Endothelial cell of hepatic sinusoid (primary cell): ENCODE data around the gene CAMK2G.

Experiments
- in situ Hi-C: cut with HindIII; loops from 2 replicates; pipeline ENCODE4 v1.10.0; 2017; ENCODE audit warnings: low sequenced_read_pairs

The CAMK2G gene

DNA sequence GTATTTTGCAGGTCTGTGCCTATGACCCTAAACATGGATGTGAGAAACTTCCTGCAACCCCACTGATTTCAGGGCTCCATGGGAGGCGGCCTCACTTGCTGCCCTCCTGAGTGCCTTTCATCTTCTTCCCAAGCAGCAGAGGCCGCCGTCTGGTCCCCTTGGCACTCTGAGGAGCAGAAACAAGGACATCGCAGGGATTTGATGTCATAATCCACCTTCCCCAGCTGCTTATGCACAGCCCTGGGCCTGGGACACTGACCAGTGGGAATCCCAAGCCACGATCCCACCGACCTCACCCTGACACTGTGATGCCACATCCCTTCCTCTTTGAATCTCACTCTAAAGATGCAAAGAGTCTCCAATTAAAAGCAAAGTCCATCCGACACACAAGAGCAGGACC is 7.7 kb downstream of the CAMK2G start:
- in situ Hi-C loops = no loop called here

DNA sequence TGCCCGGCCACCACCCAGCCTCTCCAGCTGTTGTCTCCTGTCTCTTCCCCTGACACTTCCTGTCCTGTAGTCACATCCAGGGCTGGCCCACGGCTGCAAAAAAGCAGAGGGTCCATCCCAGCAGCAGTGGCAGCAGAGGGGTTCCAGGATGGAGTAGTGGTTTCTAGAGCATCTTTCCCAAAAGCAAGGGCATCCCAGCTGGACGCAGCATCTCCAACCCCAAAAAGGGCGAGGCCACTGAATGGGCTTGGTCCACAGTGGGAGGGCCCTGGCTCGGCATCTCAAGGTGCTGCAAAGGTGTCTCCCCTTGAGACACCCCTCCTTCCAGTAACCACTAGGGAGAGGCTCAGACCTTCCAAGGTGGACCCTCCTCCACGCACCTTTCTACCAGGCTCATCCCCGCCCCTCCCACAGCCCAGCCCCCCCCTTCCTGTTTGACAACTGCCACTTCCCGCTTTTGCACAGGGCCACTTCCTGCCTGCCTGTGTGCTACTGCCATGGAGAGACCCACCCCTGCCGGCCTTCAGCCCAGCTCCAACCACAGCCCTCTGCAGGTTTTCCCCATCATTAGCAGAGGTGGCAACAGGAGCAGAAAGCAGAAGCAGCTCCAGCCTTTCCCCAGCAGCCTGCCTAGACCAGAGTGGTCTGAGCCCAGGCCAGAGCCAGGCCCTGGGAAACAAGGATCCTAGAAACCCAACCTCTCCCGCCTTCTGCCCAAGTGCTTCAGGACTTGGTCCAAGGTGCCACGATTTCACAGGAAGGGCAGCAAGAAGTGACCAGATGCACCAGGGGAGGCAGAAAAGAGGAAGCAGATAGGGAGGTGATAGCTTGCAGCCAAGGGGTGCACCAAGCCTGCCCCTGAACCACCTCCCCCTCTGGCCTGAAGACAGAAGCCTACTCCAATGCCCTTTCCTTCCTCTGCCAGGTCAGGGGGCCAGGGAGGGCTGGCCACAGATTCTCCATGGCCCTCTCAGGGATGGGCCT is 8.6 kb downstream of the CAMK2G start:
- in situ Hi-C loops = no loop called here

DNA sequence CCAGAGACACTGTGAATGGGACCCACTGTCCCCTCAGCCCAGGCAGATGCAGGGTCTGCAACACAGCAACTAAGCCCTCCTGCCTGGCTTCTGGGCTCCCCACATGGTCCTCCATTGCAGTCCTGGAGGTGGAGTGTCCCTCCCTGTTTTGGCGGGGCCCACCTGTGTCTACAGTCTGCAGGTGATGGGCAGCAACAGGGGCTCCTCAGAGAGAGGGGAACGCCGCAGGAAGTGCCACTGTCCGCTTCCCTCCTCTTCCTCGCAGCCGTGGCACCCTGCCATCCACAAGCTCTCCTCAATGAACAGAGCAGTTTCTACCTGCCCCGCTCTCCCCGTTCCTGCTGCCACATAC is 9.3 kb downstream of the CAMK2G start:
- in situ Hi-C loops = no loop called here

DNA sequence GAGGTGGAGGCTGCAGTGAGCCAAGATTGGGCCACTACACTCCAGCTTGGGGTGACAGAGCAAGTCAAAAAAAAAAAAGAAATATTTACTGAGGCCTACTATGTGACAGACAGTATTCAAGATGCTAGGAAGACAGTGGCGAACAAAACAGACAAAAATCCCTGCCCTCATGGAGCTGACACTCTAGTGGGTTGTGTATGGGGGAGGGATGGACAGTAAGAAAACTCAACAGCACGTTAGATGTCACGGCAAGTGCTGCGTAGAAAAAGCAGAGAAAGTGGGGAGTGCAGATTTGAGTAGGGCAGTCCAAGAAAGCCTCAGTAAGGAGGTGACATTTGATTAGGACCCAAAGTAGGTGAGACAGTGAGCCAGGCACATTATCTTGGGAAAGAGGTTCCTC is 10.1 kb downstream of the CAMK2G start:
- in situ Hi-C loops = no loop called here

DNA sequence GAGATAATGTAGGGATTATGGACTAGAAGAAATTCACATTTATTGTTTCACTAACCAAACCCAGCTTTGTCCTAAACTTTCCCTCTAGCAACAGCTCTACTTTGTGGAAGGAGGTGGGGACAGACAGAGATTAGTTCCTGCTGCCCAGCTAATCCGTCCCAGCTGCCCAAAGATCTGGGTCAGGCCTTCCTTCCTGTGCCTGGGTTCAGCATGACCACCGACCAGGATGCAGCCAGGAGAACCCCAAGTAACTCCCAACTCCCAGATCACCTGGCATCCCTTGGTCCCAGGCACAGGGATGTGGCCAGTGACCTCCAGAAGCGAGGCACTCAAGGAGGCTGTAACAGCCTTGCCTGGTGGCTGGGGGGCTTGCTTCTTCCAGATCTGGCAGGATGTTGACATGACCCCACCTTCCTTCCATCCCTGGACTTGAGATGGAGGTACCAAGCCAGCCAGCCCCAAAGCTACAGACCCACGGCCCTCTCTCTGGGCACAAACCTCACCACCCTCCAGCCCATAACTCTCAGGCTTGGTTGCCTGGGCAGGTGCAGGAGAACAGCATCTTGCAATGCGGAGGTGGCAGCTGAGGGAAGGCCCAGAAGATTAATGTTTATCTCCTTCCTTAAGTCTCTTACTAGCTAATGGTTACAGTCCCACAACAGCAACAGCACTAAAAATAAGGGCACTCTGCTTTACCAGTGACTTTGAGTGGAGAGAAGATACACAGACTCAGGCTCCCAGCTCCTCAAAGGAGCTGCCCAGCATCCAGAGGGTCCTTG is 11.1 kb downstream of the CAMK2G start:
- in situ Hi-C loops = no loop called here

DNA sequence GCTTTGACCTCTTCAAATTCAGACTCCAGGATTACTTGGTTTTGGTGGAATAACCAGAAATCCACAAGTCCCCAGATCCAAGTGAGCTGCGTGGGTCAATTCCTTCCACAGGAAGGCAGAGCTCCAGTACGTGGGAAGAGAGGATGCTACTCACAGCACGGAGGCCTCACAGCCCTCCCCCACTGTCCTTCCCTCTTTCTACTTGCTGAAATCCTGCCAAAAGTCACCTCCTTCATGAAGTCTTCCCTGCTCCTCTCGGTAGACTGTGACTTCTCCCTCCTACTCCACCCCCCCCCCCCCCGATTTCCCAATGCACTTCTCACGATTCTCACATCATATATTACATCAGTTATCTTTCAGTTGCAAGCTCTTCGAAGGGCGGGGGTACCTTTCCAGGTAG is 12.3 kb downstream of the CAMK2G start:
- in situ Hi-C loops = no loop called here

DNA sequence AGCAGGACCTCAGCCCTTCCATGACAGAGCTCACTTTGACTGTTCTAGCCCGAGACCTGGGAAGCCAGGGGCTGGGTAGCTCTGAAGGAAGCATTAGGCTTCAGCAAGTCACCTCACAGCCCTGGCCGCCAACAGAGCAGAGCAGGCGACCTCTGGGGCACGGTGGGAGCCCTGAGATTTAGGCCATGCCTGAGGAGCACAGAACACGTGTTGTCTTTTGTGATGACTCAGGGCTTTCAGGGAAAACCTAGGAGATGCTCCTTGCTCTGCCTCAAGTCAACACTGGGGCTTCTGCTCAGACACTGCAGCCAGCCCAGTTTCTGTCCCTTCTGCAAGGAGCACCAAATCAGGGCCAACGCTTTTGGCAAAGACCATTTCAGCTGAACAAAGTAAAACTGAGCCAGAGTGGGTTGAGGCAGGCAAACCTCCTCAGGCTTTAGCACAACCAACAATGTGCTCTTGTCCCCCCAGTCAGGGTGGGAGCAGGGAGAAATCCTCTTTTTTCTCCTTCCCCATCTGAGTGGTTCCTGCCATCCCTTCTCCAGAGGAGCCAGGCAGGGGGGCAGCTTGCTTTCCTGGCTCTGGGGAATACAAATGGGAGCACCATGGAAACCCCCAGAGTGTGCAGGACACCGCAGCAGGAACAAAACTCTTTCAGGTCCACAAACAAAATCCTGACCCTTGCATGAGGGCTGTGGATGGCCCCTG is 14.4 kb downstream of the CAMK2G start:
- in situ Hi-C loops = no loop called here

DNA sequence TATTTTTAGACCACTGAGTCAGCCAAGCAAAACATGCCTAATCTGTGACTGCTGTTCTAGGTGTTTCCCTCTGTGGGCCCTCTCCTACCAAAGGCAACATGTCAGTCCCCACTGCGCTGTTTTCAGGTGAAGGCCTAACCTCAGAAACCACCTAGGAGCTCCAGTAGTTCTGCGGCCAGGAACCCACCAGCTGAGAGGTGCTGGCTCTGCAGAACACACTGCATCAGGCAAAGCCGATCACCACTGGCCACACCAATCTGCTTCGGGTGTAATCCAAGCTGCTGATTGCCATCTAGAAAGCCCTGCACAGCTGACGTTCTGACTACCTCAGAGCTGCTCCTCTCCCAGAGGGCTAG is 14.9 kb downstream of the CAMK2G start:
- in situ Hi-C loops = no loop called here

DNA sequence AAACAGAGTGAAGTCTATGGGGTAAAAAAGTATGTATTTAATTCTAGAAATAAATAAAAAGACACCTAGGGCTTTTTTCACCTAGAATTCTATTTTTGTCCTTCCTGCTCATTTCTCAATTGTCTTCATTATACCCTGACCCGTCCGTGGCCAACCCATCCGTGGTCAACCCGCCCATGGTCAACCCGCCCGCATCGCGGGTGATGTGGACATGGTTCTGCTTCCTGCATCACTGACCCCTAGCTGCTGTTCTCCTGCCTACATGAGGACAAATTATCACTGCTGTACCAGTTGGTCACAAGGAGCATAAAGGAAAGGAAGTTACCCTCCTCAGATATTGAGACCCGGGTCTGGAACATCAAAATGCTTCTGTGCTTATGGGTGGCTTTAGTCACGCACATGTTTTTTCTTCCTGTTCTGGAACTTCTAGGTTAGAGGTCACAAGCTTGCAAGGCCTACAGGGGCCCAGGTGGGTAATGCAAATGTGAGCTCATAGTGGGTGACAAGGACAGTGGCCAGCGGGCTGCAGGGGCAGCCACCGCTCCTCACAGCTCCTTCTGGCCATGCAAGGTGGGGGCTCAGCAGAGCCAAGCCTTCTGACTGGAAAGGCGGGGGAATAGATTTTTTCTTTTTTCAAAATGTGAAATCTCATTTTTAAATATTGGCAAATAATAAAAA is 15.5 kb downstream of the CAMK2G start:
- in situ Hi-C loops = no loop called here

DNA sequence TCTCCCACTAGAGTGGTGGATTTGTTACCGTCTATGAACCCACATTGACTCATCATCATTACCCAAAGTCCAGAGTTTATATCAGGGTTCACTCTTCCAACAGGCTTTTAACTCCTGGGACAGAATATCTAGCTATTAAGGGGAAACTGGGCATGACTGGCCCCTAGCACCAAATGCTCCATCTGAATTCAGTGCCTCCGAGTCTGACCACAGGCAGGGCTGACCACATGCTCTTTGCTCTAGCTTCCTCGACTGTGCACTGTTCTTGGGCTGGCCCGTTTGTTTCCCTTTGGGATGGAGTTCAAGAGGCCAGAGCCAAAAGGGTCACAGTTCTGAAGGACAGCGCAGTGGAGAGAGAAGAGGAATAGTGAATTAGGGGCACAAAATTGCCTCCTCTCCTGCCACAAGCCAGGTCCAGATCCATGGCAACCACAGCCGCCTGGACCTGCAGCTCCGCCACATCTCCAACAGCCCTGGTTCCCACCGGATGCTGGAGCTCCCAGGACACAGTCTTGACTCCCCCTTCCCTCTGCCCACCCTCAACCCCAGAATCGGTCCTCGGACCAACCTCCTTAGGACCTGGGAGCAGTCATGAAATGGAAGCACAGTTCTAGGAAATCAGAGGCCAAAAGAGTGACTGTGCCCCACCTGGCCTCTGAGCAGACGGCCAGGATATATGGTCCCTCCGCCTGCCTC is 16.2 kb downstream of the CAMK2G start:
- in situ Hi-C loops = no loop called here

DNA sequence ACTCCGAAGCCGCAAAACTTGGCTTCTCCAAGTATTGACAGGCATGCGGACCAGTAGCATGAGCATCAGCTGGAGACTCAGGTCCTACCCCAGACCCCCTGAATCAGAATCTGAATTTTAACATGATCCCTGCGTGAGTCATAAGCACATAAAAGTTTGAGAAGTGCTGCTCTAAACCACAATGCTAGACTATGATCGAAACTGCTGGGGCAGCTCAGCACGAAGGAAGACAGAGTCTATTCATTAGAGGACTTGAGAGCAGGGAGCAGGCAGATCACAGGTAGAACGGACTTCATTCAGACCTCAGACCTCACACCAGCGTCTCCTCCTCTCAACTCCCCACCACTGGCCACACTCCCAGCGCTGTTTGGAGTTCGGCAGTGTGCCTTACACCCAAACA is 16.9 kb downstream of the CAMK2G start:
- in situ Hi-C loops = no loop called here

DNA sequence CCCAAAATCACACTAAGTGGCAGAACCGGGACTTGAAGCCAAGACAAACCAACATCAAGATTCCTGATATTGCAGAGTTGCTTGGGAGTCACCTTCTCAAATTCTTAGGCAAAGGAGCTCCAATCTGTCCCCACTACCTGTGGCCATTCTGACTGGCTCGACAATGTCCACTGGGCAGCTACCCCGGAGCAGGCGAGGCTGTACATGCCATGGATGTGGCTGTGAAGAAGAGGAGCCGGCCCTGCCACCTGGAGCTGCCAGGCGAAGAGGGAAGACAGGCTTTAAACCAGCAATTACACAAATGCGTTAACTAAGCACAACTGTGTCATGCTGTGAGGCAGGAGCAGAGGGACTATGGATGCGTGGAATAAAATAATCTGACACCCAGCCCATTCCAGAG is 18.1 kb downstream of the CAMK2G start:
- in situ Hi-C loops = no loop called here

DNA sequence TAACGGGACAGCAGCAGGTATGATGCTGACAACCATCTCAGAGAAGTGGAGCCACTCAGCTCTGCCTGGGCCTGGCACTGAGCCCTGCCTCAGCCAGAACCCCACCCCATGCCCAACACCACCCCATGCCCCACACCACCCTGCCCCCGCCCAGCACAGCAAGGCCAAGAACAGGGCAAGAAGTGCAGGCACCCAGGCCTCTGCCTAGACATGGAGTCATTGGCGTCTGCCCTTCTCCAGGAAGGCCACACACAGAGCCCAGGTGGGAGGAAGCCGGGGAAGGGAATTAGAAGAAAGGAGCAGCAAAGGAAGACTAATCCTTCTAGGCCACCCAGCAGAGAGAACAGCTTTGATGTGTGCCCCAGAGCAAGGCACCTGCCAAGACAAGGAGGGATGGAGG is 18.9 kb downstream of the CAMK2G start:
- in situ Hi-C loops = no loop called here

DNA sequence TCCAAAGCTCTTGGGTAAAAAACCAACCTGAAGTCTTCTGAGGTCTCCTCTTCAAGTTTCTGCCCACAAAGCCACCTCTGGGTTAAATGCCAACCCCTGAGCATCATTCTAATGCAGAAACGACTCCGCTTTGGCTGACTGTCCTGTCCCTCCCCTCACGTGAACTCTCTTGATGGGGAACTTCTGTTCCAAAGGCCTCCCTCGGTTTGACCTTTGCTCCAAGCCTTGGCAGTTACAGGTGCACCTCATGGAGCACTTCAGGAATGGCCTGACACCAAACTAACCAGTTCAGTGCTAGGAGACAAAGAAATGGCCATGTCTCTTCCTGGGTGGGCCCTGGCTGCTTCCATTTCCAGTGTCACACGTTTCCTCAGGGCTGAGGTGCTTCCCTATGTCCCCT is 20.0 kb downstream of the CAMK2G start:
- in situ Hi-C loops = no loop called here

DNA sequence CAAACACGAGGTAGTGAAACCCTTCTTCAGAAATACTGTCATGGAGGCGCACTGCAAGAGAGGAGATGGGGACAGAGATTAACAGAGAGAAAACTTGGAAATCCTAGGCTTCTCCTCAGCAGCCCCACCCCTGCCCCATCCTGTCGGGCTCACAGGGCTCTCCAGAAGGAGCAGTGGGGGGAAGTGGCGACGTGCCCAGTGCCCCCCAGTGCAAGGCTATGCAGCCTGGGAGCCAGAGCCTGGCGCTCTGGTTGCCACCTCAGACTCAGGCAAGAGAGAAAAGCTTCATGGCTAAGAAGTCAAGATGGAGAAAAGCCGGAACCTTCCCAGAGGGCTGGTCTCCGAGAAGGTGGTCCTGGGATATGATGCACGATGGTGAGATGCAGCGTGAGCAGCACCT is 21.2 kb downstream of the CAMK2G start:
- in situ Hi-C loops = no loop called here

DNA sequence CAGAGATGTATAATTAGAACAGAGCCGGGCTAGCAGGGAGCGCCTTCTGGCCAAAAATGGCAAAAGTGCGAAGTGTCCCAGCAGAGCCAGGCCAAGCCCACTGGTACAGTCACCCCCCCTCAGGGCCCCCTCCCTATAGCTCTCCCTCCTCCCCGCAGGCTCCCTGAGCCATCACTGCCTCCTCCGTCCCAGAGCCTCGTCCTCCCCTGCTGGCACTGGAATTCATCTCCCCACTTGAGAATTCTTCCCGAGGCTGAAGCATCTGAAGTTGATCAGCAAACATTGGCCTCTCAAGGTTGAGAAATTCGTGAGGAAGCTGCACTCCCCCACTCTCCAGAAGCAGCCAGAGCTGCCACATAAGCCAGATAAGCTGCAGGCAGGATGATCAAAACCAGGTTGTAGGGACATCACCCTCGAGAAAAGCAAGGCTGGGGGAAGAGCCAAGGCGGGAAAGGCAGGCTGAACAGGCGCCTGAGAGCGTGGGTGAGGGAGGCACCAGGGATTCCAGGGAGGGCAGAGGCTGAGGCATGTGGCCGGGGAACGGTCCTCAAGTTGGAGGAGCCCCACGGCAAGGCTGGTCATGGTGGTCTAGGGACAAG is 23.4 kb downstream of the CAMK2G start:
- in situ Hi-C loops = no loop called here

DNA sequence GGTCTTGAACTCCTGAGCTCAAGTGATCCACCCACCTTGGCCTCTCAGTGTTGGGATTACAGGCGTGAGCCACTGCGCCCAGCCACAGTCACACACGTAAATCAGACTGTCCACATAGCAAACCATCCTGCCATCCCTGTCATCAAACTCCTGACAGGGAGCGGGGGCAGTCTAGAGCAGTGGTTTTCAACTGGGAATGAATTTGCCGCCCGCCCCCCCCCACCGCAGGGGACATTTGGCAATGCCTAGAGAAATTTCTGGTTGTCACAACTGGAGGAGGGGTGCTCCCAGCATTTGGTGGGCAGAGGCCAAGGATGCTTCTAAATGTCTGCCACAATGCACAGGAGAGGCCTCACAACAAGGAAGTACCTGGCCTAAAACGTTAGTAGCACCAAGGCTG is 24.1 kb downstream of the CAMK2G start:
- in situ Hi-C loops = no loop called here

DNA sequence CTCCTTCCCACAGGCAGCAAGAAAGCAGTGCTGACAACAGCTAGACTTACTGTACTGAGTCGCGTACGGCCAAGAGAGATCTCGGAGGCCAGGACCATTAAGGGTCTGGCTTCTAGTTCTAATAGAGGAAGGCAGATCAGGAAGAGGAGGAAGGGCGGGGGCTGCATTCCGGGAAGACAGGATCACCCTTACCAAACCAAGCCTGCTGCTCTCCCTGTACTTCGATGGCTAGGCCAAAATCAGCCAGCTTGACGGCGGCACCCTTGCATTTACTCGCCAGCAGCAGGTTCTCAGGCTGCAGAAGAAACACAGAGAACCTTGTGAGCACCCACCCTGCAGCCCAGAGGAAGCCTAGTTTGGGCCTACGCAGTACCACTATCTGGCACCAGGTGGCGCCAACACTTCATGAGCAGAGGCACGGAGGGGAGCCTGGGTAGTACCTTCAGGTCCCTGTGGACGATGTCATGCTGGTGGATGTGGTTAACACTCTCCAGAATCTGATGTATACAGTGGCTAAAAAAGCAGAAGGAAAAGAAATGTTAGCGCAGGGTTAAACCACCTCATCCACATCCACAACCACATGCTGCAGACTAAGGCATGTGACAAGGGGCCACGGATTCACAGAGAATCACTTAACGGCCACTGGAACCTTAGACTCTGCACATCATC is 25.4 kb downstream of the CAMK2G start:
- in situ Hi-C loops = loop anchor here (5.0 kb wide), 2 partner anchors 33 to 37 kb away; partner anchors contain the start of gene NDST2

DNA sequence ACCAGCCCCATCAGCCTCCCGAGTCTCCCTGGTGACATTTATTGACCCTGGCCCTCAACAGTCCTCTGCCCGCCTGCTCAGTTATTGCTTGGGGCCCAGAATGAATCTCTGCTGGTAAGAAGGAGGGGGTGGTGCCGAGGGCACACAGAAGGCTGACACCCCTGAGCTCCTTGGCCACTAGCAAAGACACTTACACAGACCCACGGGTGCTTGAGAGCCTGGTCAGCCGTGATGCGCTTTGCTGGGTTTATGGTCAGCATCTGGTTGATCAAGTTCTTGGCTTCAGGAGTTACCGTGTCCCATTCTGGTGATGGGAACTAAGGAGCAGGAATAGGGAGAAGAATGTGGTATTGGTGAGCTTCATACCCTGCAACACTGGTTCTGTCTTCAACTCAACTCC is 27.3 kb downstream of the CAMK2G start:
- in situ Hi-C loops = loop anchor here (5.0 kb wide), 2 partner anchors 35 kb away; partner anchors contain the start of gene NDST2
